OCI-LY1 (cell line): Measurements from ENCODE around the gene FMNL1.
"Not testable (repeated sequence)": the region's sequence is repeated elsewhere in the genome, so short reads cannot be mapped to it uniquely, and the experiment has no call there.

Source experiments
- H2AFZ ChIP-seq: fragments of 200-600 bp; sonication (generic), shearing (Covaris generic); 2 replicates; pipeline ENCODE4 v1.6.0; 2014; ENCODE audit warnings: antibody characterized with exemption, mild to moderate bottlenecking, low read length
- H3F3A ChIP-seq: fragments of 200-600 bp; sonication (generic), shearing (Covaris generic); 2 replicates; pipeline ENCODE4 v1.6.0; 2014; ENCODE audit warnings: mild to moderate bottlenecking, antibody characterized with exemption, low read length, moderate library complexity; ENCODE audit not compliant: insufficient read depth
- H3K27ac ChIP-seq: fragments of 200-600 bp; sonication (generic); 2 replicates; pipeline ENCODE4 v1.5.1; 2014; ENCODE audit warnings: low read length, mixed run types, mild to moderate bottlenecking, low read depth; ENCODE audit not compliant: poor library complexity, severe bottlenecking
- H3K27me3 ChIP-seq: fragments of 200-600 bp; sonication (generic); 2 replicates; pipeline ENCODE4 v1.6.0; 2014; ENCODE audit warnings: antibody characterized with exemption, mild to moderate bottlenecking, low read length, moderate library complexity; ENCODE audit not compliant: insufficient read depth
- H3K36me3 ChIP-seq: fragments of 200-600 bp; sonication (generic); 2 replicates; pipeline ENCODE4 v1.6.1; 2014; ENCODE audit warnings: mild to moderate bottlenecking, antibody characterized with exemption, low read length, moderate library complexity, mixed read lengths; ENCODE audit not compliant: insufficient read depth
- H3K4me1 ChIP-seq: fragments of 200-600 bp; sonication (generic); 2 replicates; pipeline ENCODE4 v1.5.1; 2014; ENCODE audit warnings: mild to moderate bottlenecking, low read length, moderate library complexity; ENCODE audit not compliant: insufficient read depth, severe bottlenecking
- H3K4me2 ChIP-seq: fragments of 200-600 bp; sonication (generic), shearing (Covaris generic); 2 replicates; pipeline ENCODE4 v1.6.1; 2014; ENCODE audit warnings: low read length
- H3K4me3 ChIP-seq: fragments of 200-600 bp; sonication (generic); 2 replicates; pipeline ENCODE4 v1.5.1; 2014; ENCODE audit warnings: low read length, low read depth, mild to moderate bottlenecking, mixed read lengths; ENCODE audit not compliant: poor library complexity, severe bottlenecking
- H3K79me2 ChIP-seq: fragments of 200-600 bp; shearing (Covaris generic); 2 replicates; pipeline ENCODE4 v1.6.1; 2016; ENCODE audit warnings: mixed run types, low read length, mixed read lengths; ENCODE audit not compliant: insufficient read depth
- H3K9ac ChIP-seq: fragments of 200-600 bp; sonication (generic), shearing (Covaris generic); 2 replicates; pipeline ENCODE4 v1.6.1; 2014; ENCODE audit warnings: mild to moderate bottlenecking, low read length, mixed read lengths
- H3K9me2 ChIP-seq: fragments of 200-600 bp; sonication (generic), shearing (Covaris generic); 2 replicates; pipeline ENCODE4 v1.6.1; 2014; ENCODE audit warnings: low read depth, mild to moderate bottlenecking, low read length, mixed read lengths
- H3K9me3 ChIP-seq: fragments of 200-600 bp; shearing (Covaris generic); 2 replicates; pipeline ENCODE4 v1.6.1; 2014; ENCODE audit warnings: low read length, mixed read lengths
- H4K20me1 ChIP-seq: fragments of 200-600 bp; sonication (generic), shearing (Covaris generic); 2 replicates; pipeline ENCODE4 v1.6.0; 2016; ENCODE audit warnings: mild to moderate bottlenecking, low read length; ENCODE audit not compliant: insufficient read depth
- CTCF ChIP-seq: fragments of 200-600 bp; sonication (generic), shearing (Covaris generic); IDR thresholded peaks from 2 replicates; pipeline ENCODE4 v1.5.1; 2017; ENCODE audit warnings: mild to moderate bottlenecking, antibody characterized with exemption, low read length, moderate library complexity, mixed read lengths
- EZH2 ChIP-seq: fragments of 200-600 bp; sonication (generic), shearing (Covaris generic); IDR thresholded peaks from 2 replicates; pipeline ENCODE4 v1.8.0; 2017; ENCODE audit warnings: borderline replicate concordance, mixed run types, mild to moderate bottlenecking, antibody characterized with exemption, low read length, moderate library complexity, mixed read lengths

Gene FMNL1

GRCh38 chr17:45251931-45252330, 30.2 kb downstream of the FMNL1 start:
- Histone ChIP-seq H2AFZ (no peak overlapping the region), H3K9me3 (no peaks in the 10 kb centered on the region), H3K4me3 (no peak overlapping the region), H3F3A (no peaks in the 10 kb centered on the region), H3K9ac (no peak overlapping the region), H3K27ac (no peak overlapping the region), H3K4me2 (no peak overlapping the region), H4K20me1 (no peaks in the 10 kb centered on the region), H3K36me3 (peaks cover 22% of the 10 kb centered on the region), H3K4me1 (peaks cover 11% of the 10 kb centered on the region), H3K9me2 (no peaks in the 10 kb centered on the region), H3K79me2 (no peaks in the 10 kb centered on the region), H3K27me3 (no peaks in the 10 kb centered on the region; the same call in 1 of the 2 replicates)
- TF ChIP-seq EZH2 (no peak), CTCF (no peak)

DNA sequence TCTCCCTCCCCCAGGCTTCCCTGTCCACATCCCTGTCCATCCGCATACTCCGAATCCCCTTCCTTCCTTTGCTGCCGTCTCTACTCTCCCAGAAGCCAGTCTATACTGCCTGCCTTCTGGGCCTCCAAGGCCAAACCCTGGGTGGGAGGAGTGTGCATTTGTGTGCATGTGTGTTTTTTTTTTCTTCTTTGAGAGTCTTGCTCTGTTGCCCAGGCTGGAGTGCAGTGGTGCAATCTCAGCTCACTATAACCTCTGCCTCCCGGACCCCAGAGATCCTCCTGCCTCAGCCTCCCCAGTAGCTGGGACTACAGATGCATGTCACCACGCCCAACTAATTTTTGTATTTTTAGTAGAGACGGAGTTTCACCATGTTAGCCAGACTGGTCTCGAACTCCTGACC, 31.6 kb downstream of the FMNL1 start:
- not testable (repeated sequence) for H3K4me2 ChIP-seq, H3F3A ChIP-seq, H3K4me1 ChIP-seq, H3K9ac ChIP-seq, H4K20me1 ChIP-seq, H2AFZ ChIP-seq, H3K9me2 ChIP-seq, H3K4me3 ChIP-seq, H3K27ac ChIP-seq, H3K27me3 ChIP-seq, H3K9me3 ChIP-seq, H3K79me2 ChIP-seq
- peaks cover 22% of the 10 kb centered on the region for H3K36me3 ChIP-seq

GRCh38 chr17:45253879-45254278, 32.2 kb downstream of the FMNL1 start:
- Histone ChIP-seq H3K4me1 (peaks cover 3% of the 10 kb centered on the region), H3K9ac (no peak overlapping the region), H3K27me3 (no peaks in the 10 kb centered on the region; the same call in 1 of the 2 replicates), H3K9me2 (no peaks in the 10 kb centered on the region), H3F3A (no peaks in the 10 kb centered on the region), H3K9me3 (no peaks in the 10 kb centered on the region), H3K27ac (no peak overlapping the region), H4K20me1 (no peaks in the 10 kb centered on the region), H3K79me2 (no peaks in the 10 kb centered on the region), H3K4me2 (no peak overlapping the region), H2AFZ (no peak overlapping the region), H3K36me3 (peaks cover 21% of the 10 kb centered on the region), H3K4me3 (no peak overlapping the region)
- TF ChIP-seq EZH2 (no peak), CTCF (no peak)

DNA sequence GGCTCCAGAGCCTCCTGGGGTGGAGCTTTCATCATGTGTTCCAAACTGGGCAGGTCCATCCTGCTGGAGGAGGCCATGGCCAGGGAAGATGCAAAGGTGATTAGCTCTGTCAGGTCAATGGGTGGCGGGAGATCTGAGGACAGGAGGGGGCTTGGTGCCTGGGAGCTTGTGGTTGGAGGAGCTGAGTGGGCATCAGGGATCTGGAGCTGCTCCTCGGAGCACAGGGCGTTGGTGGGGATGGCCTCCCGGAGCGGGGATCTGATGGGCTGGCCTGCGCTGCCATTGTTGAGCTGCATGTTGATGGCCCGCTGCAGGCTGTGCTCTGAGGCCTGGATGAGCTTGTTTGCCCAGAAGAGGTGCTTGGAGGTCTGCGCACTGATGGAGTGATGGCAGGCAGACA, 33.7 kb downstream of the FMNL1 start:
- Histone ChIP-seq H3K79me2 (no peaks in the 10 kb centered on the region), H3K27ac (no peak overlapping the region)
- TF ChIP-seq CTCF (no peak), EZH2 (no peak)

More for the DNA sequence above, 33.7 kb downstream of the FMNL1 start:
- Histone ChIP-seq H3K4me3 (no peak overlapping the region), H3K27me3 (no peaks in the 10 kb centered on the region; the same call in 1 of the 2 replicates), H3K4me1 (no peaks in the 10 kb centered on the region), H2AFZ (no peak overlapping the region), H3K36me3 (peaks cover 9% of the 10 kb centered on the region), H4K20me1 (no peaks in the 10 kb centered on the region), H3F3A (no peaks in the 10 kb centered on the region), H3K9ac (no peak overlapping the region), H3K9me2 (no peaks in the 10 kb centered on the region), H3K4me2 (no peak overlapping the region), H3K9me3 (no peaks in the 10 kb centered on the region)
